HL-60 (cell line): Measurements from ENCODE around the gene LTB4R.

Source experiments
- POLR2AphosphoS5 ChIP-seq: IDR thresholded peaks from 2 replicates; pipeline ENCODE4 v1.6.1; 2012; ENCODE audit warnings: low read depth
- TF ChIP-seq, protein P1 (sequence below): IDR thresholded peaks from 2 replicates; pipeline ENCODE4 v1.6.1; 2012; ENCODE audit warnings: low read depth; ENCODE audit not compliant: insufficient replicate concordance
- TF ChIP-seq, protein P2 (sequence below): IDR thresholded peaks from one replicate; pipeline ENCODE4 v1.5.1; 2011; ENCODE audit warnings: low read length, control low read depth, inconsistent platforms; ENCODE audit not compliant: insufficient read depth

- TF ChIP-seq, protein P1, sequence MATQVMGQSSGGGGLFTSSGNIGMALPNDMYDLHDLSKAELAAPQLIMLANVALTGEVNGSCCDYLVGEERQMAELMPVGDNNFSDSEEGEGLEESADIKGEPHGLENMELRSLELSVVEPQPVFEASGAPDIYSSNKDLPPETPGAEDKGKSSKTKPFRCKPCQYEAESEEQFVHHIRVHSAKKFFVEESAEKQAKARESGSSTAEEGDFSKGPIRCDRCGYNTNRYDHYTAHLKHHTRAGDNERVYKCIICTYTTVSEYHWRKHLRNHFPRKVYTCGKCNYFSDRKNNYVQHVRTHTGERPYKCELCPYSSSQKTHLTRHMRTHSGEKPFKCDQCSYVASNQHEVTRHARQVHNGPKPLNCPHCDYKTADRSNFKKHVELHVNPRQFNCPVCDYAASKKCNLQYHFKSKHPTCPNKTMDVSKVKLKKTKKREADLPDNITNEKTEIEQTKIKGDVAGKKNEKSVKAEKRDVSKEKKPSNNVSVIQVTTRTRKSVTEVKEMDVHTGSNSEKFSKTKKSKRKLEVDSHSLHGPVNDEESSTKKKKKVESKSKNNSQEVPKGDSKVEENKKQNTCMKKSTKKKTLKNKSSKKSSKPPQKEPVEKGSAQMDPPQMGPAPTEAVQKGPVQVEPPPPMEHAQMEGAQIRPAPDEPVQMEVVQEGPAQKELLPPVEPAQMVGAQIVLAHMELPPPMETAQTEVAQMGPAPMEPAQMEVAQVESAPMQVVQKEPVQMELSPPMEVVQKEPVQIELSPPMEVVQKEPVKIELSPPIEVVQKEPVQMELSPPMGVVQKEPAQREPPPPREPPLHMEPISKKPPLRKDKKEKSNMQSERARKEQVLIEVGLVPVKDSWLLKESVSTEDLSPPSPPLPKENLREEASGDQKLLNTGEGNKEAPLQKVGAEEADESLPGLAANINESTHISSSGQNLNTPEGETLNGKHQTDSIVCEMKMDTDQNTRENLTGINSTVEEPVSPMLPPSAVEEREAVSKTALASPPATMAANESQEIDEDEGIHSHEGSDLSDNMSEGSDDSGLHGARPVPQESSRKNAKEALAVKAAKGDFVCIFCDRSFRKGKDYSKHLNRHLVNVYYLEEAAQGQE: no peak
- TF ChIP-seq, protein P2, sequence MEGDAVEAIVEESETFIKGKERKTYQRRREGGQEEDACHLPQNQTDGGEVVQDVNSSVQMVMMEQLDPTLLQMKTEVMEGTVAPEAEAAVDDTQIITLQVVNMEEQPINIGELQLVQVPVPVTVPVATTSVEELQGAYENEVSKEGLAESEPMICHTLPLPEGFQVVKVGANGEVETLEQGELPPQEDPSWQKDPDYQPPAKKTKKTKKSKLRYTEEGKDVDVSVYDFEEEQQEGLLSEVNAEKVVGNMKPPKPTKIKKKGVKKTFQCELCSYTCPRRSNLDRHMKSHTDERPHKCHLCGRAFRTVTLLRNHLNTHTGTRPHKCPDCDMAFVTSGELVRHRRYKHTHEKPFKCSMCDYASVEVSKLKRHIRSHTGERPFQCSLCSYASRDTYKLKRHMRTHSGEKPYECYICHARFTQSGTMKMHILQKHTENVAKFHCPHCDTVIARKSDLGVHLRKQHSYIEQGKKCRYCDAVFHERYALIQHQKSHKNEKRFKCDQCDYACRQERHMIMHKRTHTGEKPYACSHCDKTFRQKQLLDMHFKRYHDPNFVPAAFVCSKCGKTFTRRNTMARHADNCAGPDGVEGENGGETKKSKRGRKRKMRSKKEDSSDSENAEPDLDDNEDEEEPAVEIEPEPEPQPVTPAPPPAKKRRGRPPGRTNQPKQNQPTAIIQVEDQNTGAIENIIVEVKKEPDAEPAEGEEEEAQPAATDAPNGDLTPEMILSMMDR: no peak
- TF ChIP-seq POLR2AphosphoS5: no peak
Observed at GRCh38 chr14:24316597-24316950, 5.3 kb downstream of the LTB4R start.
